NCI-H2227 treated with DMSO at 0.1 percent for 48 hours (cell line): ENCODE data around the gene ARF6.

Experiments
- DNase-seq: peaks from one replicate; lab custom pipeline; 2025; lab: John Stamatoyannopoulos, UW

The ARF6 gene

DNA sequence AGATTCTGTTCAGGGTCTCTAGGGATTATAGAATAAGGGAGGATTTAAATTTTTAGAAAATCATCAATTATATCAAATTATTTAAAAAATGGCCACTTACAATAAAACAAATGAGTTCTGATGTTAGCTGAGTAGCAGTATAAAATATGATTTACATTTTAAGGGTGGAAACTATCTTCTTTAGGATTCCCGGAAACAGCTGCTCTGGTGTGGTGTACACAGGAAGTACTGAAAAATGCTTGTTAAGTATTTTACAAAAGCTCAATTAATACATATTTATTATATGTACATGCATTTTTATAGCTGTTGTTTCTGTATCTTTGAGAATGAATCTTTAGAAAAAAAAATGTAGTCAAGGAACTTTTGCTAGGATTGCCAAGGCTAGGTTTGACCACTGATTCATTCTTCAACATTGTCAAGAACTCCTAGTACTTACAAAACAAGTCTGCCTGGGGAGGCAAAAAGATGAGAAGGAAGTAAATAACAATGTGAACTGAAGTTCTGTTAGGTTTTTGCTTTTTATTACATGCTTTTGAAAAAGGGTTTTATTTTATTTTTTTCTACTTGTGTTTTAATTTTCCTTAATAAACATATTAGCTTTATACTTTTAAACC, 48.0 kb downstream of the ARF6 start:
- DNase-seq, result no peak

DNA sequence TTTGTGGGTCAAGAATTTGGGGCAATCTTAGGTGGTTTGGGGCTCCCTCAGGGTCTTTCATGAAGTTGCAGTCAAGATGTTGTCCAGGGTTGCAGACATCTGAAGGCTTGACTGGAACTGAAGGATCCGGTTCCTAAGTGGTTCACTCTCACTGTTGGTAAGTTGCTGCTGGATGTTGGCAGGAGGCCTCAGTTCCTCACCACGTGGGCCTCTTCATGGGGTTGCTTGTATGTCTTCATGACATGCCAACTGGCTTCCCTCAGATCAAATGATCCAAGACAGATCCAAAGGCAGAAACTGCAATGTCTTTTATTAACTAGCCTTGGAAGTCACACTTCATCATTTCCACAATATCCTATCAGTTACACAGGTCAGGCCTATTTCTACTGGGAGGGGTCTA, 49.2 kb downstream of the ARF6 start:
- DNase-seq, result no peak

DNA sequence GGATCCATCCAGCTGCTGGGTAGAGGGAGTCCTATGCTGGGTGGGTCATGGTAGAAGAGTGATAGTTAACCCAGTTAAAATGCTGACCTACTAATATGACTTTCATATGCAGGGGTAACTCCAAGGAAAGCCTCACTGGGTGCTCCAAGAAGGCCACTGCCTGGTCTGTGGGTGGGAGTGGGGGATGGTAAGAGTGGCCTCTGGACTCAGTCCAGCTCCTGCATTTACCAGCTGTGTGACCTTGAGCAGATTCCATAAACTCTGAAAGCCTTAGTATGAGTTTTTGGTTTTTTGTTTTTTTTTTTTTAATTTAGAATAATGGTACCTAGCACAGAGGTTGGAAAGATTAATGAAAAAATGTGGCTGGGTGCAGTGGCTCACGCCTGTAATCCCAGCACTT, 51.6 kb downstream of the ARF6 start:
- DNase-seq, result no peak

GRCh38 chr14:49945448-49946319, 52.8 kb downstream of the ARF6 start:
- no peak for DNase-seq
